Nephron progenitor cell (in vitro differentiated cells): Measurements from ENCODE around the gene ABHD16B.

ENCODE experiments used
- DNase-seq: peaks from one replicate; pipeline ENCODE4 v3.0.0; 2021
- H3K27ac Mint-ChIP-seq: 2 replicates; pipeline ENCODE4 v1.8.0; 2021; ENCODE audit warnings: mild to moderate bottlenecking, moderate library complexity, mixed read lengths
- H3K27me3 Mint-ChIP-seq: 2 replicates; pipeline ENCODE4 v1.8.0; 2021; ENCODE audit warnings: mild to moderate bottlenecking, low read depth, mixed read lengths; ENCODE audit not compliant: poor library complexity
- H3K36me3 Mint-ChIP-seq: 2 replicates; pipeline ENCODE4 v1.8.0; 2021; ENCODE audit warnings: low read depth, mixed read lengths
- H3K4me1 Mint-ChIP-seq: 2 replicates; pipeline ENCODE4 v1.8.0; 2021; ENCODE audit warnings: mixed read lengths
- H3K4me3 Mint-ChIP-seq: 2 replicates; pipeline ENCODE4 v1.8.0; 2021; ENCODE audit warnings: mild to moderate bottlenecking, moderate library complexity, mixed read lengths
- H3K9me3 Mint-ChIP-seq: 2 replicates; pipeline ENCODE4 v1.8.0; 2021; ENCODE audit warnings: mild to moderate bottlenecking, moderate library complexity, mixed read lengths
- TF ChIP-seq, protein P1 (sequence below): fragments of 200-600 bp; sonication (generic); IDR thresholded peaks from 2 replicates; pipeline ENCODE4 v1.5.0; 2021; ENCODE audit warnings: antibody characterized with exemption

The ABHD16B gene

DNA sequence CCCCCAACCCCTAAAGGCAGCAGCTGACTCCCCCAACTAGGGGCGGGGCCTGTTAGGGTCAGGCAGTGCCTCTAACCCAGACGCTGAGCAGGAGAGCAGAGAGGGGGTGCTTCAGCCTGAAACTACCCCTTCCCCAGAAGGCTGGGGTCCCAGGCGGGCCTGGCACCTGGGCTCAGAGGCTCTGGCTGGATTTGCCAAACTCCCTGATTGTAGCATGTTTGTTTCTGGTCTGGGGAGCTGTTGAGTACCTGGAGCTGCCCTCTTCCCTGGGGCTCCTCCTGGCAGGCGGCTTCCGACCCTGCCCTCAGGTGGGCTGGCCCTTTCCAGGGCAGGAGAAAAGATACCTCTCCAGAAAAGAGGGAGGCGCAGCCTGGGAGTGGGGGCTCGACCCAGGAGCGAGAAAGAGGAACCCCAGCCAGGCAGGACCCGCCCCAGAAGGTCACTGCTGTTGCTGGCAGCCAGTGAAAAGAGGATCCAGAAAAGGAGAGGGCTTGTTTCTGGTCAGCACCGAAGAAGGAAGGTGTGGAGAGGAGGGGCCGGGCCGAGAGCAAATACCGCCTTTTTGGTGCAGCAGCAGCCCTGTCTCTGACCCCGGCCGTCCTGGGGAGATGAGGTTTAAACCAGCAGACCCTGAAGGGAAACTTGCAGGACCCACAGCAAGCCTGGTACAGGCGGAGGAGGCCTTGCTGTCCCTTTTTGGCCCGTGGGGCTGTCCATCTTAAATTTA lies 810 bp upstream of the ABHD16B start:
- Mint-ChIP-seq H3K4me1 (peaks cover 67% of the 10 kb centered on the region), H3K27me3 (peaks cover 5% of the 10 kb centered on the region), H3K36me3 (peaks cover 5% of the 10 kb centered on the region), H3K27ac (peak overlapping the region; percentile 84), H3K4me3 (peak overlapping the region; percentile 50), H3K9me3 (no peaks in the 10 kb centered on the region)
- DNase-seq, result no peak
- TF ChIP-seq, protein P1, sequence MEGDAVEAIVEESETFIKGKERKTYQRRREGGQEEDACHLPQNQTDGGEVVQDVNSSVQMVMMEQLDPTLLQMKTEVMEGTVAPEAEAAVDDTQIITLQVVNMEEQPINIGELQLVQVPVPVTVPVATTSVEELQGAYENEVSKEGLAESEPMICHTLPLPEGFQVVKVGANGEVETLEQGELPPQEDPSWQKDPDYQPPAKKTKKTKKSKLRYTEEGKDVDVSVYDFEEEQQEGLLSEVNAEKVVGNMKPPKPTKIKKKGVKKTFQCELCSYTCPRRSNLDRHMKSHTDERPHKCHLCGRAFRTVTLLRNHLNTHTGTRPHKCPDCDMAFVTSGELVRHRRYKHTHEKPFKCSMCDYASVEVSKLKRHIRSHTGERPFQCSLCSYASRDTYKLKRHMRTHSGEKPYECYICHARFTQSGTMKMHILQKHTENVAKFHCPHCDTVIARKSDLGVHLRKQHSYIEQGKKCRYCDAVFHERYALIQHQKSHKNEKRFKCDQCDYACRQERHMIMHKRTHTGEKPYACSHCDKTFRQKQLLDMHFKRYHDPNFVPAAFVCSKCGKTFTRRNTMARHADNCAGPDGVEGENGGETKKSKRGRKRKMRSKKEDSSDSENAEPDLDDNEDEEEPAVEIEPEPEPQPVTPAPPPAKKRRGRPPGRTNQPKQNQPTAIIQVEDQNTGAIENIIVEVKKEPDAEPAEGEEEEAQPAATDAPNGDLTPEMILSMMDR, result no peak

DNA sequence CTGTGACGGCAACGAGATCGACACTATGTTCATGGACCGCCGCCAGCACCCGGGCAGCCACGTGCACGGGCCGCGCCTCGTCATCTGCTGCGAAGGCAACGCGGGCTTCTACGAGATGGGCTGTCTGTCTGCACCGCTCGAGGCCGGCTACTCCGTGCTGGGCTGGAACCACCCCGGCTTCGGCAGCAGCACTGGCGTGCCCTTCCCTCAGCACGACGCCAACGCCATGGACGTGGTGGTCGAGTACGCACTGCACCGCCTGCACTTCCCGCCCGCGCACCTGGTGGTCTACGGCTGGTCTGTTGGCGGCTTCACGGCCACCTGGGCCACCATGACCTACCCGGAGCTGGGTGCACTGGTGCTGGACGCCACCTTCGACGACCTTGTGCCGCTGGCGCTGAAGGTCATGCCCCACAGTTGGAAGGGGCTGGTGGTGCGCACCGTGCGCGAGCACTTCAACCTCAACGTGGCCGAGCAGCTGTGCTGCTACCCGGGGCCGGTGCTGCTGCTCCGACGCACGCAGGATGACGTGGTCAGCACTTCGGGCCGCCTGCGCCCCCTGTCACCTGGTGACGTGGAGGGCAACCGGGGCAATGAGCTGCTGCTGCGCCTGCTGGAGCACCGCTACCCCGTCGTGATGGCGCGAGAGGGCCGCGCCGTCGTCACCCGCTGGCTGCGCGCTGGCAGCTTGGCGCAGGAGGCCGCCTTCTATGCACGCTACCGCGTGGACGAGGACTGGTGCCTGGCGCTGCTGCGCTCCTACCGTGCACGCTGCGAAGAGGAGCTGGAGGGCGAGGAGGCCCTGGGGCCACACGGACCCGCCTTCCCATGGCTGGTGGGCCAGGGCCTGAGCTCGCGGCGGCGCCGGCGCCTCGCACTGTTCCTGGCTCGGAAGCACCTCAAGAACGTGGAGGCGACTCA lies 943 bp downstream of the ABHD16B start:
- Mint-ChIP-seq H3K4me1 (peaks cover 64% of the 10 kb centered on the region), H3K9me3 (no peaks in the 10 kb centered on the region), H3K27me3 (peaks cover 5% of the 10 kb centered on the region), H3K27ac (no peak overlapping the region), H3K36me3 (peaks cover 5% of the 10 kb centered on the region), H3K4me3 (no peak overlapping the region)
- DNase-seq, result no peak
- TF ChIP-seq, protein P1, result no peak

GRCh38 chr20:63863021-63863797 lies 1.9 kb downstream of the ABHD16B start:
- Mint-ChIP-seq H3K27me3 (peaks cover 5% of the 10 kb centered on the region), H3K36me3 (peaks cover 9% of the 10 kb centered on the region), H3K9me3 (no peaks in the 10 kb centered on the region), H3K4me1 (peaks cover 54% of the 10 kb centered on the region), H3K27ac (peak overlapping the region; percentile 95), H3K4me3 (peak overlapping the region; percentile 95)
- TF ChIP-seq, protein P1, result no peak
- no peak for DNase-seq

- H3K27ac Mint-ChIP-seq, result peak overlapping the region; percentile 95
- H3K36me3 Mint-ChIP-seq, result peaks cover 13% of the 10 kb centered on the region
- DNase-seq, result peak; percentile 69
- H3K4me3 Mint-ChIP-seq, result peak overlapping the region; percentile 95
- peaks cover 47% of the 10 kb centered on the region for H3K4me1 Mint-ChIP-seq
- TF ChIP-seq, protein P1, result peak; percentile 45
- no peaks in the 10 kb centered on the region for H3K9me3 Mint-ChIP-seq
- H3K27me3 Mint-ChIP-seq, result peaks cover 5% of the 10 kb centered on the region
These were observed 2.7 kb downstream of the ABHD16B start for GRCh38 chr20:63863798-63864544.

GRCh38 chr20:63864545-63864977 lies 3.3 kb downstream of the ABHD16B start:
- no peak for DNase-seq
- Mint-ChIP-seq H3K36me3 (peaks cover 19% of the 10 kb centered on the region), H3K27me3 (peaks cover 5% of the 10 kb centered on the region), H3K4me3 (peak overlapping the region; percentile 95), H3K27ac (peak overlapping the region; percentile 95), H3K4me1 (peaks cover 41% of the 10 kb centered on the region), H3K9me3 (no peaks in the 10 kb centered on the region)
- TF ChIP-seq, protein P1, result no peak
